GM10847 (cell line): ENCODE data around the gene KCNG2.

Experiments used
- POLR2A ChIP-seq: IDR thresholded peaks from 2 replicates; pipeline ENCODE4 v1.6.1; 2011; ENCODE audit not compliant: insufficient read length; ENCODE audit errors: extremely low read depth

Gene KCNG2

DNA sequence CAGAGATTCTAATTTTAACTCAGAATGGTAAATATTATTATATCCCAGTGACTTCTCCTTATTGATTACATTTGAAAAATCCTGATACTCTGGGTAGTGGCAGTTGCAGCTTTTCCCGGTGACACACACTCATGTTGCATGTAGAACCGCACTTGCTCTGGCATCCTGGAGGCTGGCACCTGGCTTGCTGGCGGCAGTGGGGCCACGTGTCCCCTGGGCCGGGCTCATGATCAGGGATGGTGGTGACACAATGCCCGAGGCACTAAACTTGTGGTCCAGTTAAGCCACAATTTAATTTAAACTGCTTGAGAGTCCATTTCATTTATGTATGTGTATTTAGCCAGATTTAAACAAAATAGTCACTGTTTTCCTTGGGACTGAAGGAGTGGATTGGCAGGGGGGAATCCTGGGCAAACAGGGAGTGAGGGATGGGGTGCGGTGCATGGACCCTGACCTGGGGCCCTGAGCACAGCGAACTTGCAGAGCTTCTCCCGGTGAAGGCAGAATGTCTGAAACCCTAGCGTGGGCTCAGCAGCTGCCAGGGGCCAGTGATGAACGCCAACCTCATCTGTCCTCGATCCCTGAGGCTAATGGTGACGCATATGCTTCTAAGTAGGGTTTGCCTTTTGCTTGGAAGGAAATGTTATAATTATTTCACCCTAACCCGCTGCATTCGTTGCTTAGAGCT lies 50.0 kb downstream of the KCNG2 start:
- no peak for TF ChIP-seq POLR2A

GRCh38 chr18:79848294-79848578 lies 50.5 kb downstream of the KCNG2 start:
- no peak for TF ChIP-seq POLR2A

DNA sequence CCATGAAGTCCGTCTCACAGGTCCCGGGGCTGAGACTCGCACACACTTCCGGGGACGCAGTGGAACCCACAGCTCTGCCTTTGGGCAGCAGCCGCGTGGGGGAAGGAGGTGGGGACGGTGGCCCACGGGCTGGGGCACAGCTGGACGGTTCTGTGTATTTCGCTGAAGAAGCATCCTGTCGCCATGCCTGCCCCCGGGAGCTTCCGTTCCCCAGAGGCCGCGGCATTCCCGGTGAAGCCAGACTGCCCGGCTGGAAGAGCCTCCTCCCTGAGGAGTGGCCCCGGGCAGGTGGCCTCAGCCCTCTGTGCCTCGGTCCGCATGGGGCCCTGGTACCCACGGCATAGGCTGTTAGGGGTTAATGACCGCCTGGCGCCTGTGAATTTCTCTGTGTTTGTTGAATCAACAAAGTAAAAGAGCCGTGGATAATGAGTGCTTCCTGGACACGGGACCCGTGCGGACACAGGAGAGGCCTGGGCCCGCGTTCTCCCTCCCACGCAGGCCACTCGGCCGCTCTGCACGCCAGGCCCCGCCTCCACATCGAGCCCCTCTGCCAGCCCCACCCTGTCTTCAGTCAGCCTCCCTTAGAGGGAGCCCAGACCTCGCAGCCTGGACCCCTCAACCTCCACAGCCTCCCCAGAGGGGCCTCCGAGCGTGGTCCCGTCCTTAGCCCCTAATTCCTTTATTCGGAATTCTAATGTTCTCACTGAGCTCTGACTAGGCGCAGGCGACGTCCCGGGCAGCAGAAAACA lies 51.0 kb downstream of the KCNG2 start:
- TF ChIP-seq POLR2A: no peak

GRCh38 chr18:79849328-79850207 lies 51.8 kb downstream of the KCNG2 start:
- no peak for TF ChIP-seq POLR2A

DNA sequence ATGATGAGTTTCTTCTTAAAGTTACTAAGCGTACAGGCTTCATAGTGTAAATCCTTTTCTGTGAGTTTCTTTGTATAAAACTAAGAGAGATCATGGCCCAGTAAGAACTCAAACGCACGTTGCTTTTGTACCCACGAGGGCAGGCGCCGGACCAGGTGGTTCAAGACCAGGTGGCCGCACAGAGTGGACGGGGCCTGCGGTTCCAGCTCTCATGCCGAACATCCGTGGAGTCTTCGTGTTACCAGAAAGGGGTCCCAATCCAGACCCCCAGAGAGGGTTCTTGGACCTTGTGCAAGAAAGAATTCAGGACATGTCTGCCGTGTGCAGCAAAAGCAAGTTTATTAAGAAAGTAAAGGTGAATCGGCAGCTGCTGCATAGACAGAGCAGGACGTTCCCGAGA lies 53.0 kb downstream of the KCNG2 start:
- no peak for TF ChIP-seq POLR2A

DNA sequence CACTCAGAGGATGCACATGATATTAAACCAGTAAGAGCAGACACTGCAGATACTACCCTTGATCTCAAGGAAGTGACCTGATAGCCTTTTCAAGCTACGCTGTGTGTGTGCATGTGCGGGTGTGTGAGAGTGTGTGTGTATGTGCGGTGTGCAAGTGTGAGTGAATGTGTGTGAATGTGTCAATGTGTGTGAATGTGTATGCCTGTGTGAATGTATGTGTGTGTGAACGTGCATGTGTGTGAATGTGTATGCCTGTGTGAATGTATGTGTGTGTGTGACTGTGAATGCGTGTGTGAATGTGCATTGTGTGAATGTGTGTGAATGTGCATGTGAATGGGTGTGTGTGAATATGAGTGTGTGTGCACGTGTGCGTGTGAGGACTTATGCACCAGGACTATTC lies 53.8 kb downstream of the KCNG2 start:
- TF ChIP-seq POLR2A: no peak

DNA sequence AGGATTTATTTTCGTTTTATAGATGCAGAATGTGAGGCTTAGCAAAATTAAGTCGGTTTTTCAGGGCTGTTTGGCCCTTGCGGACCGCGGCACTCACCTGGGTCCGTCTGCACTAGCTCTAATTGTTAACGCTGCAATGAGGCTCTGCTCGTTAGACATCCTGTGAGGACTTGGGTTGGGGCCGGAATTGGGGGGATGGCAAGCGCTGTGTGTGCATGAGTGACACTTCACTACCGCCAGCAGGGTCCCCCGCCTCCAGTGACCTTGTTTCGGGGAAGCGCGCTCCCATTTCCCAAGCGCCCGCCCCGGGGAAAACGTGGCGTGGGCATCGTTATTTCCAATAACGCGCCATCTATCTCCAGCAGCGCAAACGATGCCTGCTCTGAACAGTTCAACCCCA lies 54.2 kb downstream of the KCNG2 start:
- no peak for TF ChIP-seq POLR2A

DNA sequence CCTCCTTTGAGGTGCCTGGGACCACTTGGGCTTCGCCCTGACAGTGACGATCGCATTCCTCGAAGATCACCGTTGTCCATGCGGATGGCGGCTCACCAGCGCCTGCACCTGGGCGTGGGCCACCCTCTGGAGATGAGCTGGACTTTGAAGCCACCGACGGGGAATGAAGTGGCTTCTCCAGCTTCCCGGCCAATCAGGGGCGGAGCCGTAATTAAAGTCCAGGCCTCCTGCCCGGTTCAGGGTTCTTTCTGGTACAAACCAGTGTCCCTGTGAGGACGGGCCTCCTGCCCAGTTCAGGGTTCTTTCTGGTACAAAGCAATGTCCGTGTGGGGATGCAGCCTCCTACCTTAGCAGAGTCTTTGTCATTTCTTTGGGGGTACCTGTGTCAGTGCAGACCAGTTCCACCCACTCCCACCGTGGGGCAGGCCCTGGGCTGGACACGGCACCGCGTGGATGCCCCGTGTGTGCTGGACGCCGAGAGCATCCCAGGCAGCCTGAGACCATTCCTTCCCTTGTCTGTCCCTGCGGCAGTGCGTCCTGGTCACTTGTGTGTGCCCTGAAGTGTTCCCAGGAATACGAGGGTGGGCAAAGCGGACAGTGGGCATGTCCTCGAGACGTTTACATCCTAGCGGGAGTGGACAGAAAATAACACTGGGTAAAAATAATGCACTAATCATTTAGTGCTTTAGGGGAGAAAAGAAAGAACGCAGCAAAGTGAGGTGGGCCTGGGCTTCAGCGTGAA lies 55.0 kb downstream of the KCNG2 start:
- TF ChIP-seq POLR2A: no peak

GRCh38 chr18:79853303-79853992 lies 55.7 kb downstream of the KCNG2 start:
- TF ChIP-seq POLR2A: no peak

DNA sequence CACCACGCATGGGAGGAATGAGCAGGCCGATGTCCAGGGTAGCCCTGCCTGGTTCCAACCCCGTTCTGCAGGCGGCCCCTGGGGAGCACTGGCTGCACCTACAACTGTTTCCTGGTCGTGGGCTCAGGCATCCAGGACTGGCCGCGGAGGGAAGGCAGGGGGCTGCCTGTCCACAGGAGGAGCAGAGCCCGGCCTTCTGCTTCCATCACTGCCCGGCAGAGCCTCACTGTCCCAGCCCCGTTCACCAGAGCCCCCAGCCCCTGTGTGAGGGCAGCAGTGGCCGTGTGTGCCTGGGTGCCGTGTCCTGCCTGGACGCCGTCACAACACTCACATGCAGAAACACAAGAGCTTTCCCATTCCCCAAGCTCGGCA lies 56.2 kb downstream of the KCNG2 start:
- TF ChIP-seq POLR2A: no peak

- TF ChIP-seq POLR2A: no peak
These were observed 57.6 kb downstream of the KCNG2 start for GRCh38 chr18:79855147-79855933.

- no peak for TF ChIP-seq POLR2A
These were observed 58.6 kb downstream of the KCNG2 start for GRCh38 chr18:79856119-79857007.

DNA sequence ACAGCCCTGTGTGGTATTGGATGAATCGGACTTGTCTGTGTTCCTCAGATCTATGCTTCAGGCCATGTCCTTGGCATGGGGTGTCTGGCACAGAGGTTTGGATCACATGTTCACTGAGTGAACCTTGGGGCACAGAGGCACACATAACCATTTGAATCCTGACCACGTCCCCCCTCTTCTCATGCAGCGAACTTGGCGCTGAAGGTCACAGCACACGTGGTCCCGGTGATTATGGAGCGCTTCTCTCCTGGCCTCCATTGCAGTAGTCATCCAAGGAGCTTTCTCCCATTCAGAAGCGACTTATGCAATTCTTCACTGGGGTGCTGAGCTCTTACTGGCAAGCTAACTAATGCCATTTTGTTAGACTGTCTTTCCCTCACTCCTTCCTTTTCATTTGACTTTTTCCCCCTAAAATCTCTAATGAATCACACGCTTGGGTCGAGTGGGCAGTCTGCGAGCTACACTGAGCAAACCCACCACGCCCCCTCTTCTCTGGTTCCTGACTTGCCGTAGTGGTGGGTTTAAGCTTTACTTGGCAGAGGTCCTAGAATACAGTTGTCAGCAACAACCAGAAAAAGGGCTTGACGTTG lies 59.4 kb downstream of the KCNG2 start:
- TF ChIP-seq POLR2A: no peak

DNA sequence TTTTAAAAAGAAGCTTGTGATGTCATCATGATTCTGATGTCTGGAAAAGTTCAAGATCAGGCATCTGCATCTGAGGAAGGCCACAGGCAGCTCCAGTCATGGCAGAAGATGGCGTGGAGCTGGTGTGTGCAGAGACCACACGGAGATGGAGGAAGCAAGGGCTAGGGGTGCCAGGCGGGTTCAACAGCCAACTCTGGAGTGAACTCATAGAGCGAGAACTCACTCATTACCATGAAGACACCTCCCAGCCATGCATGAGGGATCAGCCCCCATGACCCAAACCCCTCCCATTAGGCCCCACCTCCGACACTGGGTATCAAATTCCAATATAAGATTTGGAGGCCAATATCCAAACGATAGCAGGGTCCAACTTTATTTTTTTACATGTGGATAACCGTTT lies 61.6 kb downstream of the KCNG2 start:
- no peak for TF ChIP-seq POLR2A
